Cardiac fibroblast (primary cell): Measurements from ENCODE around the gene LCE2A.

Source experiments
- DNase-seq, 2 donors: peaks; one replicate each; pipeline versions ENCODE4 v3.0.0 to v3.0.0-alpha.2; 2010; ENCODE audit warnings: low read depth in 2 of 2
- H3K4me3 ChIP-seq, 2 donors: replicated peaks in 1 of 2; 1 replicate in 1 of 2; 2 replicates in 1 of 2; pipeline ENCODE4 v1.5.1; 2011; ENCODE audit warnings: low read depth in 2 of 2, low read length in 2 of 2, mild to moderate bottlenecking in 2 of 2, moderate library complexity in 1 of 2
- TF ChIP-seq, protein P1 (sequence below): IDR thresholded peaks from one replicate; pipeline ENCODE4 v1.5.1; 2011; ENCODE audit warnings: low read depth, mild to moderate bottlenecking, low read length, inconsistent platforms

LCE2A gene

DNA sequence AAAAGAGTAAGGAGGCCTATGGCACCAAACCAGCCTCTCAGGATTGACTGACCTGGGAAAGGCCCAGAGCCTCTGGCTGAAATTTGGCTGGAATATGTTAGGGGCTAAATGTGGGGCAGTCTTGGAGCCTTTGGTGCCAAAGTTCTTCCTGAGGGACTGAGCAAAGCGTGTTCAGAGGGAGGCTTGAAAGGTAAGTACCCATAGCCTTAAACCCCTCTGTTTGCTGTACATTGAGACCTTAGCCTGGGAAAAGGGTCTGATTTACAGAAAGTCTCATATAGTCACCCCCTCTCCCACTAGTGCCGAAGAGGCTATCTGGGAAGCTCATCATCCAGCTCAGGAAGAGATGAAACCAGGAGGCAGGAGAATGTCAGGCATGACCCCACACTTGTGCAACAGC lies 9.7 kb downstream of the LCE2A start, which contains the start of gene LCE4A:
TSS of gene LCE4A (plus strand) at position 301 of the 400 bp plus-strand sequence. CDS start 916 bp downstream, outside the sequence.
- no peak within 1 kb of the TSS for H3K4me3 ChIP-seq
- DNase-seq: no peak
- TF ChIP-seq, protein P1, sequence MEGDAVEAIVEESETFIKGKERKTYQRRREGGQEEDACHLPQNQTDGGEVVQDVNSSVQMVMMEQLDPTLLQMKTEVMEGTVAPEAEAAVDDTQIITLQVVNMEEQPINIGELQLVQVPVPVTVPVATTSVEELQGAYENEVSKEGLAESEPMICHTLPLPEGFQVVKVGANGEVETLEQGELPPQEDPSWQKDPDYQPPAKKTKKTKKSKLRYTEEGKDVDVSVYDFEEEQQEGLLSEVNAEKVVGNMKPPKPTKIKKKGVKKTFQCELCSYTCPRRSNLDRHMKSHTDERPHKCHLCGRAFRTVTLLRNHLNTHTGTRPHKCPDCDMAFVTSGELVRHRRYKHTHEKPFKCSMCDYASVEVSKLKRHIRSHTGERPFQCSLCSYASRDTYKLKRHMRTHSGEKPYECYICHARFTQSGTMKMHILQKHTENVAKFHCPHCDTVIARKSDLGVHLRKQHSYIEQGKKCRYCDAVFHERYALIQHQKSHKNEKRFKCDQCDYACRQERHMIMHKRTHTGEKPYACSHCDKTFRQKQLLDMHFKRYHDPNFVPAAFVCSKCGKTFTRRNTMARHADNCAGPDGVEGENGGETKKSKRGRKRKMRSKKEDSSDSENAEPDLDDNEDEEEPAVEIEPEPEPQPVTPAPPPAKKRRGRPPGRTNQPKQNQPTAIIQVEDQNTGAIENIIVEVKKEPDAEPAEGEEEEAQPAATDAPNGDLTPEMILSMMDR: no peak

DNA sequence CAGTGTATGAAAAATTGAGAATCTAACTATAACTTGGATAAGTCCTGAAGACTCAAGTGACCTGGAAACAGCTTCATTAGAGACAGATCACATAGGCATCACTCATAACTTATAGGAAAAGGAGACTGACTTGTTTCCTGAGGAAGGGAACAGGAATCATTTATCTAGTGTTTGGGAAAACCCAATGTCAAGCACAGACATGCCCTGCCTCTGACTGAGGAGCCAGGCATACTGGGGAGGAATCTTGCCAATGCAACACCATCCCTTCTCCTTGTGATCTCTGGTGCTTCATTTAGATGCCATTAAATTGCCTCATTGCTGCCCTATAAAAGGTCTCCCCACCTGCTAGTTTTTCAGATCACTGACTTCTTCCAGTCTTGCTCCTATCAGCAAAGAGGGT lies 20.1 kb downstream of the LCE2A start:
- TF ChIP-seq, protein P1: no peak
- no peak for DNase-seq
- H3K4me3 ChIP-seq: no peak overlapping the region

DNA sequence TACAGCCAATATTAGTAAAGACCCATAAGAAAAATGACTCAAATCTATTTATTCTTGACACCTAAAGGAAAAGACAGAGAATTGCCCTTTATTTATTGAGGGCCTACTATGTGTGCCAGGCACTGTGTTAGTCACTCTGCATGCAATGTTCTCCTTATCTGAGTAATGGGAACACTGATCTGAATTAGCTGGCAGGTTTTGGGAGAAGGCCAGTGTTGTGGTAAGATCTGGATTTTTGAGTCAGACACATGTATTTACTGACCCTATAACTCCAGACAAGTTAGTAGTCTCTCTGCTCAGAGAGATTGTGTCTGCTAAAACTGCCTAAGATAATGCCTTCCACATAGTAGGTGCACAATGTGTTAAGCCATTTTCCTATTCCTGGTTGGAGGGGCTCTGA lies 27.1 kb downstream of the LCE2A start:
- TF ChIP-seq, protein P1: no peak
- no peak for DNase-seq
- no peak overlapping the region for H3K4me3 ChIP-seq

DNA sequence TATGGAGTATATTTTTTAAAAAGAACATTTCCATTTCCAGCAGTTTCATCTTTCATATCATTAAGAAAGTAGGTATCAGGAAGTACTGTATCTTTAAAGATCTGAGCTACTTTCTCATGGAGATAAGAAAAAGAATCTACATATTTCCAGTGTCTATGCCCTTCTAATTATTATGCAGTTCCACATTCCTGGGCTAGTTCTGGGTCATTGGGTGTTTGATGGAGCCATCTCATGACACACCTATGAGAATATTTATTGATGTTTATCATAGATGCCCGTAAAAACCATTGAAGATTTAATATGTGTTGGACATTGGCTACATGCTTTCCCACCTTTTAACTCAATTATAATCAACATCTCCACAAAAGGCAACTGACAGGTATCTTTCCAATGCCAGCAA lies 30.8 kb downstream of the LCE2A start:
- TF ChIP-seq, protein P1: no peak
- H3K4me3 ChIP-seq: no peak overlapping the region
- DNase-seq: no peak

DNA sequence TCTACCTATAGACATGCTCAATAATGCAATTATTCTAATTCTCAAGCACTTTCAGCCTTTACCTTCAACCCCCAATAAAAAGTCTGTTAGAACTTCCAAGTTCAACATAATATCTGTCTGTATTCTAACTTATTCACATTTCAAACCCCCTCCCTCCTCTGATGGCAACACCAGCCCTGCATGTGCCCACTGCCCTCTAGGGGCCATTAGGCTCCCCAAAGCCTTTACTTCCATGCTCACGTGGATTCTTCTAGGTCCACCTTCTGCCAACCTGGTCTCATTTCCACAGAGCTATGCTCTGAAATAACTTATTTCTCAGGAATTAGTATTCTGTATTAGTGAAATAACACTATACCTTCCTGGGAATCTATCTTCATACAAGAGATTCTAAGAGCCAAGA lies 37.5 kb downstream of the LCE2A start:
- no peak overlapping the region for H3K4me3 ChIP-seq
- TF ChIP-seq, protein P1: no peak
- no peak for DNase-seq

DNA sequence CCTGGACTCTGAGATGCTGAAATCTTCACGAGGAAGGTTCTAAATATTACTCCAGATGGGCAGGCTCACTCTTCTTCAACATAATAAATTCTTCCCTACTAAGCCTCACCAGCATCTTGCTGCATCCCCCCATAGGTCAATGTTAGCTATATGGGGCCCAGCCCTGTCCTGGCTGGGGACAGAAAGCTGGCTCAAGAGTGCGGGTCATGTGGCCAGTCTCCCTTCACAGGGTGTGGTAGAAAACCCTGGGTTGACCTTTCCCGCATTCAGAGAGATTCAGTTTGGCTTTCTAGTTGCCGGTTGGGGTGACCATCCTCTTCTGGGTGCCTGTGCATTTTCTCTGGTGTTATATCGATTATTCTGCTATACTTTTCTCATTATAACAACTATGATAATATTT lies 39.9 kb downstream of the LCE2A start:
- no peak overlapping the region for H3K4me3 ChIP-seq
- no peak for DNase-seq
- TF ChIP-seq, protein P1: no peak

DNA sequence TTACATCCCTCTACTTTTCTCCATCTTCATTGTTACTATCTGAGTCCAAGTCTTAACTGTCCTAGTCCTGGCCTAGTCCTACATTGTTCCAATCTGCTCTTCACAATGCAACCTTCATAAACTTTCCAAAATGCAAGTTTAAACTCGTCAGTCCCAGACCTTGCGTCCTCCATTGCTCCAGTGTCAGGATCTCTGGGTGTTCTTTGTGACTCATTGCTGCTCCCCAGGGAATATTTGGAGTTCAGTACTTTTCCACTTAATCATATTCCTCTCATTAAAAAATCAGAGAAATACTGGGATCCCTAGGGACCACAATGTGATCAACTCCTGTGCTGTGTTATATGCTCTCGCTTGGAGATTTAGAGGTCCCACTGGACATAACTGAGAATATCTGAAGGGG lies 41.7 kb downstream of the LCE2A start:
- H3K4me3 ChIP-seq: no peak overlapping the region
- TF ChIP-seq, protein P1: no peak
- peak in 1 of 2 donors; percentile 1 for DNase-seq
